ENCODE results near the gene SLC12A9.
"Not testable (repeated sequence)": the region's sequence is repeated elsewhere in the genome, so short reads cannot be mapped to it uniquely, and the experiment has no call there.

The SLC12A9 gene

DNA sequence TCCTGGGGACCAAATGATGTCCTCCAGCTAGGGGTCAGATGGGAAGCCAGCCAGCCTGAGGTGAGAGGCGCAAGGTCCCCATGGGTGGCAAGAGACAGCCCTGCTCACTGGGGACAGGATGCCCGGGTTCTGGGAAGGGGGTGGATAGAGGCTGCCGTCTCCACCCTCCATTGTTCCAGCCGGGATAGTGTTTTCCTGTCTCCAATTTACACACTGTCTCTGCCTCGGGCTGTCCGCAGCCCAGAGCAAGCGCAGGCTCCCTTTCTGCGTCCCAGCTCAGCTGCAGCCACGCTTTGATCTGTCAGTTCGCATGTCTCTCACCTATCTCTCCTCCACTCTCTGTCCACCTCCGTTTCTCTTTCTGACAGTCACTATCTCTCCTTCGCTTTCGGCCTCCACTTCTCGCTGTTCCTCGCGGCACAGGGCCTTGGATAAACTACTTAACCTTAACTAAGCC is 27.3 kb upstream of the SLC12A9 start:
- DNase-seq (ENCODE audit: low read depth in 2 of 2), result no peak

DNA sequence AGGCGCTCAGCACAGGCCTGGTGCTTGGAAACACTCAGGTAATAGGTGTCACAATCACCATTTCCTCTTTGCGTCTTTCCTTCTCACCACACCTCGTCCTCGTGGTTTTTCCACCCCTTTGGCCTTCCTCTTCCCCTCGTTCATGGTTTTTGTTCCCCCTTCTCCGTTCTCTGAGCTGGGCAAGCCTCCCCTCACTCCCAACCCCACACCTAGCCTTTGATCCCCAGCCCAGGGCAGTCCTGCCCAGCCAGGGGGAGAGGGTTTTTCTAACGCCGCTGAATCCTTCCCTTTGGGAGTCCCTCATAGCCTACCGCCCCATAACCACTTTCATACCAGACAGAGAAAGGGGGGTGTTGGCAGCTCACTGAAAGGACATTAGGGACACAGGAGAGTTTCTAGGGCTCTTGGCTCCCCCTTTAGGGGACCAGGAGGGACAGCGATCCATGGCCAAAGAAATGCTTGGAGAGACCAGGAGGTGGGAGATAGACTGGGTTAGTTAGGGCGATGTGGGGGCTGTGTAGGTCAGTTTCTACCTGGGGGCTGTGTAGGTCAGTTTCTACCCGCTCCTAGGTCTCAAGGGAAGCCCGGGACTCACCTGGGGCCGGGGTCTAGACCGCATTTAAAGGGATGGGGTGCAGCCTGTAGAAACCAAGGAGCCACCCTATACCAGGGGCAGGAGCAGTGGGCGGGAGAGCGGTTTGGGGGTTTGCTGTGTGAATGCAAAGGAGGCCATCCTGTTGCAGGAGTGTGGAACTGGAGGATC is 26.6 kb upstream of the SLC12A9 start:
- no peak for DNase-seq (ENCODE audit: low read depth in 2 of 2)

DNA sequence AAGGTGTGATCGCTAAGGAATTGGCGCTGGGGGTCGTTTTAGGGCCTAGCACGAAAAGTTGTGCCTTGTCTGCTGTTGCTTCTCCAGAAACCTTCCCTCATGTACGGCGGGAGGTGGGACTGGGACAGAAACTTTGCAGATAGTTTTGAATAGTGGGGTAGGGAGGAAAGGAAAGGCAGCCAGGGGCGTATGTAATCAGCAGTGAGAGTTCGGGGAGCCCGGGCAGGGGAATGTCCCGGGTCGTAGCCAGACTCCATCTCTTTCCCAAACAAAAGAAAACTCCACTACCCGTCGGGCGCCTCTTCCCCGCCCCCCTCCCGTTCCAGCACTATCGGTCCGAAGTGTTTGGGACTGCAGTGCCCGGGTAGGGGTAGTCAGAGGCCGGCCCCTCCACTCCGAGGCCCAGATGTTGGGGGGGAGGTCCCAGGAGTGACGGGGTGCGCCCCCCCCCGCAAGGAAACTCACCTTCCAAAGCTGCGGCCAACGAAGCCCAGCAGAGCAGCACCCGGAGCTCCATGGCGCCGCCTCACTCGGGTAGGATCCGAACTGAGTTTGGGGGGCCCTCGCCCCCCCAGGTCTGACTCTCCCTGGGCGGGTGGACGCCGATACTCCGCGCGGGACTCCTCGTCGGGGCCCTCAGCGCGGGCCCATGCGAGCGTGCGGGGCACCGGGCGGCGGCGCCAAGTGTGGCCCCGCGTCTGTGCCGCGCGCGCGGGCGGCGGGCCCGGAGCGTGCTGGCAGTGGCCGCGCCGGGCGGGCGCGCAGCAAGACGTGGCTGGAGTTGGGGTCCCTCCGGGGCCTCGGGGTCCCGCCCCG is 25.8 kb upstream of the SLC12A9 start:
- no peak for DNase-seq (ENCODE audit: low read depth in 2 of 2)

GRCh38 chr7:100827330-100828226 is 24.9 kb upstream of the SLC12A9 start, which contains the start of gene EPHB4:
Gene EPHB4 (minus strand): TSS chr7:100827523. CDS start chr7:100827030, 493 bp downstream.
- DNase-seq (ENCODE audit: low read depth in 2 of 2), result no peak

DNA sequence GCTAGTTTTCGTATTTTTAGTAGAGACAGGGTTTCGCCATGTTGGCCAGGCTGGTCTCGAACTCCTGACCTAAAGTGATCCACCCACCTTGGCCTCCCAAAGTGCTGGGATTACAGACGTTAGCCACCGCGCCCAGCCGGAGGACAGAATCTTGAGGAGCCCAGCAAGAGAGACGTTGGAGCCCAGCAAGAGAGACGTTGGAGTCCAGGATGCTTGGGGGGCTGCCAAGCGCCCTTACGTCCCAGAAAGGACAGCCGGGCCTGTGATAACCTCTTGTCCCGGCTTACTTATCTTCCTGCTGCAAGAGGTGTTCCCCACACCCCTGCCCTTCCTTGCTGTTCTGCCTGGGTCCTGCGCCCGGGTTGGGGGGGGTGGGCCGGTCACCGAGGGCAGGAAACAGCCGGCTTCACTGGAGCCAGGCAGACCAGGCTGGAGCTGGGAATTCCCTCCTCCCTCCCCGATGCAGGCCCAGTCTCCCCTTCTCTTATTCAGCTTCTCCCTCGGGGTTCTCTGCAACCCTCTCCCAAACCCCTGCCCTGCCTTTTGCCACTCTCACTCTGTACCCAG is 23.3 kb upstream of the SLC12A9 start:
- DNase-seq (ENCODE audit: low read depth in 2 of 2), result no peak

- DNase-seq (ENCODE audit: low read depth in 2 of 2), result no peak
Measured at GRCh38 chr7:100830396-100830795, 22.1 kb upstream of the SLC12A9 start.

DNA sequence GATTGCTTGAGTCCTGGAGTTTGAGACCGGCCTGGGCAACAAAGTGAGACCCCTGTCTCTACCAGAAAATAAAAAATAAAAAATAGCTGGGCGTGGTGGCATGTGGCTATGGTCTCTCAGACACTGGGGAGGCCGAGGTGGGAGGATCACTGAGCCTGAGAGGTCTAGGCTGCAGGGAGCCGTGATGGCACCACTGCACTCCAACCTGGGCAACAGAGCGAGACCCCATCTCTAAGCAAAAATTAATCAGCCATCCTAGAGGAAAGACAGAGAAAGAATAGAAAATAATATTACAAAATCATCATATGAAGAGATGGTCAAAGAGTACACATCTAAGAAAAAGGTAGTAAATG is 20.3 kb upstream of the SLC12A9 start:
- DNase-seq (ENCODE audit: low read depth in 2 of 2), result no peak

DNA sequence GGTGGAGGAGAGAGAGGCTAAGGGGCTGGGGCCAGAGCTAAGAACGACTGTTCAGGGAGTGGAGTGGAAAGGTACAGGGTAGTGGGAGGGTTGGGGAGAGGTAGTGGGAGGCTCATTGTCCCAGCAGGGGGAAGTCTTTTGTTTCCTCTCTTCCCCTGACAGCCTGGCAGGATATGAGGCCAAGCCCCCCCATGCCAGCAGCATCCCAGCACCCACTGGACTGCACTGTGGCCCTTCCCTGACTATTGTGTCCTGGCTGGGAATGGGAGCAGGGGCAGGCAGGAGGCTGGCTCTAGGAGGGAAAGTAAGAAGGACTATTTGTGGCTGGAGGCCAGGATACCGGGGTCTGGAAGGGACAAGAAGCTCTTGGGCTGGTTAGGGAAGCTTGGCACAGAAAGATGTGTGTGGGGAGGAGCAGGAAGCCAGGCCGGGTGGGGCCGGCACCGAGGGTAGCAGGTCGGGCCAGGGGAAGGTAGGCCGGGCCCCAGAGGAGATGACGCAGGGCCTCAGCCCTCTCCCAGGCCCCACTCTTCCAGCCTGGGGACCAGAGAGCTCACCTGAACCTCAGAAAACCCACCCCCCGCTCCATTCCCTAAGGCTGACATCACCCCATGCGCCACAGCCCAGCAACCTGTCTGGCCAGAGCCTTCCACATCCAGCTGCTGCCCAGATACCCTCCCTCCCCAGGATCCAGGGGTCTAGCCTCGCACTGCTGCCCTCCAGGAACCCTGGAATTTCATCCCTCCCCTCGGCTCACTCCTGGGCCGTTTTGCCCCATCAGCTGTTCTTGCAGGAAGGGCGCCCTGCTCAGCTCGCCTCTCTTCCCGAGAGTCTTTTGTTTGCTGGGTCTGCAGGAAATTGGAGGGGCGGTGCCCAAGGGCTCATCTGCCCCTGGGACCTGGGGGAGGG is 16.4 kb upstream of the SLC12A9 start:
- DNase-seq (ENCODE audit: low read depth in 2 of 2), result no peak

DNA sequence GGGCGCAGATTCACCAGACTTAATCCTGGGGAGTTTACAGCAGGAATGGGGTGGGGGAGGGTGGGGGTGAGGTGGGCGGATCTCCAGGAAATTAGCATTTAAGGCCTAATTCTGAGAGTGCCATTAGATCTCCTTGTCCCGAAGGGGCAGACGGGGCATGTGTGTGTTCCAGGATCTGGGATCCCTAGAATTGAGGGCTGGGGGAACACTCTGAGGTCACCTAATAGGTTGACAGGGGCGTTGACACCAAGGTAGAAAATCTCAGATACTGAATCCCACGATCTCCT is 15.8 kb upstream of the SLC12A9 start:
- no peak for DNase-seq (ENCODE audit: low read depth in 2 of 2)

GRCh38 chr7:100837099-100837836 is 15.2 kb upstream of the SLC12A9 start:
- peak; percentile 53 to 76 for DNase-seq (ENCODE audit: low read depth in 2 of 2)

DNA sequence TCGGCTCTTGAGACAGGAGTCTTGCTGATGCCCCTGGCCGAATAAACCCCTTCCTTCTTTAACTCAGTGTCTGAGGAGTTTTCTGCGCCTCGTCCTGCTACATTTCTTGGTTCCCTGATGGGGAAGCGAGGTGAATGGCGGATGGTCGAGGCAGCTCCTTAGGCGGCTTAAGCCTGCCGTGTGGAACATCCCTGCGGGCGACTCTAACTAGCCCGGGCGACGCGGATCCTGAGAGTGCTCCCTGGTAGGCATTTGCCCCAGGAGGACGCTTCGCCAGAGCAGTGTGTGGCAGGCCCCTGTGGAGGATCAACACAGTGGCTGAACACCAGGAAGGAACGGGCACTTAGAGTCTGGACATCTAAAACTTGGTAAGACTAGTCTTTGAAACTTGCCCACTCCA is 13.2 kb upstream of the SLC12A9 start:
- no peak for DNase-seq (ENCODE audit: low read depth in 2 of 2)

GRCh38 chr7:100840470-100841100 is 11.9 kb upstream of the SLC12A9 start:
- no peak for DNase-seq (ENCODE audit: low read depth in 2 of 2)

- no peak for DNase-seq (ENCODE audit: low read depth in 2 of 2)
Measured at GRCh38 chr7:100847360-100847759, 5.2 kb upstream of the SLC12A9 start.

GRCh38 chr7:100854146-100854895 is 1.8 kb downstream of the SLC12A9 start:
- DNase-seq (ENCODE audit: low read depth in 2 of 2), result no peak

- not testable (repeated sequence) for DNase-seq (ENCODE audit: low read depth in 2 of 2)
Measured at GRCh38 chr7:100854899-100855298, 2.4 kb downstream of the SLC12A9 start.

- no peak for DNase-seq (ENCODE audit: low read depth in 2 of 2)
Measured at GRCh38 chr7:100855515-100855914, 3.0 kb downstream of the SLC12A9 start.

- no peak for DNase-seq (ENCODE audit: low read depth in 2 of 2)
Measured at GRCh38 chr7:100856871-100857282, 4.4 kb downstream of the SLC12A9 start.

DNA sequence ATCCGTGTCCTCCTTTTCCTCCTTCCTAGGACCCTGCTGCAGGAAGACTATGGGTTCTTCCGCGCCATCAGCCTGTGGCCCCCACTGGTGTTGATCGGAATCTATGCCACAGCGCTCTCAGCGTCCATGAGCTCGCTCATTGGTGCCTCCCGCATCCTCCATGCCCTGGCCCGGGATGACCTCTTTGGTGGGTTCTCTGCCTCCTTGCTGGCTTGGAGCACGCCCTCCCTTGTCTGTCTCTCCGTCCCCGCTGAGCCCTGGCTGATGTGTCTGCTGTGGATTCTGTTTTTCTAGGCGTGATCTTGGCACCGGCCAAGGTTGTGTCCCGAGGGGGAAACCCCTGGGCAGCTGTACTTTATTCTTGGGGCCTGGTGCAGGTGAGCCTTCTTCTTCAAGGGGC is 7.3 kb downstream of the SLC12A9 start:
- DNase-seq (ENCODE audit: low read depth in 2 of 2), result no peak

Data from stimulated activated CD8-positive, alpha-beta memory T cell treated with anti-CD3 and anti-CD28 coated beads, Interleukin-7, amount 100 ng/mL, for 4 hours (primary cell).